Upper lobe of left lung (tissue), 4 donors: ENCODE data around the gene DLG2.

Experiments used
- CTCF ChIP-seq, 6 experiments: fragments of 450-650 bp in 4 of 6; fragments of 200-600 bp in 2 of 6; sonication (generic) in 2 of 6; IDR thresholded peaks; one replicate each; pipeline ENCODE4 v1.5.1; 2016 to 2019; ENCODE audit warnings: antibody characterized with exemption in 6 of 6
- EP300 ChIP-seq, 4 donors: sonication (generic); formaldehyde crosslinking; IDR thresholded peaks; one replicate each; pipeline ENCODE4 v1.5.1; 2017; ENCODE audit warnings: antibody characterized with exemption in 4 of 4, control low read depth in 2 of 4
- POLR2A ChIP-seq, 4 donors: fragments of 450-650 bp; IDR thresholded peaks; one replicate each; pipeline ENCODE4 v1.5.1; 2016 to 2017; ENCODE audit warnings: antibody characterized with exemption in 4 of 4, mild to moderate bottlenecking in 2 of 4
- POLR2AphosphoS5 ChIP-seq, 2 donors: sonication (generic); formaldehyde crosslinking; IDR thresholded peaks; one replicate each; pipeline ENCODE4 v1.5.1; 2017; ENCODE audit warnings: antibody characterized with exemption in 2 of 2

- TF ChIP-seq EP300 (IDR thresholded peaks at IDR 0.05) (no peak), POLR2A (IDR thresholded peaks at IDR 0.05) (no peak), CTCF (IDR thresholded peaks at IDR 0.05) (peak in 3 of 6 experiments; percentile 32 to 40 (median 35)), POLR2AphosphoS5 (IDR thresholded peaks at IDR 0.05) (no peak)
Observed at GRCh38 chr11:84261707-84262106, 1365.4 kb downstream of the DLG2 start.
